GM18520 (cell line): ENCODE results near the gene ELOVL2.
"Not testable (repeated sequence)": the region's sequence is repeated elsewhere in the genome, so short reads cannot be mapped to it uniquely, and the experiment has no call there.

Experiments
- ATAC-seq: cut with Tn5 transposase; IDR thresholded peaks from one replicate; pipeline ENCODE4 v1.9.1; 2021; ENCODE audit not compliant: unreplicated experiment

ELOVL2 gene, protein sequence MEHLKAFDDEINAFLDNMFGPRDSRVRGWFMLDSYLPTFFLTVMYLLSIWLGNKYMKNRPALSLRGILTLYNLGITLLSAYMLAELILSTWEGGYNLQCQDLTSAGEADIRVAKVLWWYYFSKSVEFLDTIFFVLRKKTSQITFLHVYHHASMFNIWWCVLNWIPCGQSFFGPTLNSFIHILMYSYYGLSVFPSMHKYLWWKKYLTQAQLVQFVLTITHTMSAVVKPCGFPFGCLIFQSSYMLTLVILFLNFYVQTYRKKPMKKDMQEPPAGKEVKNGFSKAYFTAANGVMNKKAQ

DNA sequence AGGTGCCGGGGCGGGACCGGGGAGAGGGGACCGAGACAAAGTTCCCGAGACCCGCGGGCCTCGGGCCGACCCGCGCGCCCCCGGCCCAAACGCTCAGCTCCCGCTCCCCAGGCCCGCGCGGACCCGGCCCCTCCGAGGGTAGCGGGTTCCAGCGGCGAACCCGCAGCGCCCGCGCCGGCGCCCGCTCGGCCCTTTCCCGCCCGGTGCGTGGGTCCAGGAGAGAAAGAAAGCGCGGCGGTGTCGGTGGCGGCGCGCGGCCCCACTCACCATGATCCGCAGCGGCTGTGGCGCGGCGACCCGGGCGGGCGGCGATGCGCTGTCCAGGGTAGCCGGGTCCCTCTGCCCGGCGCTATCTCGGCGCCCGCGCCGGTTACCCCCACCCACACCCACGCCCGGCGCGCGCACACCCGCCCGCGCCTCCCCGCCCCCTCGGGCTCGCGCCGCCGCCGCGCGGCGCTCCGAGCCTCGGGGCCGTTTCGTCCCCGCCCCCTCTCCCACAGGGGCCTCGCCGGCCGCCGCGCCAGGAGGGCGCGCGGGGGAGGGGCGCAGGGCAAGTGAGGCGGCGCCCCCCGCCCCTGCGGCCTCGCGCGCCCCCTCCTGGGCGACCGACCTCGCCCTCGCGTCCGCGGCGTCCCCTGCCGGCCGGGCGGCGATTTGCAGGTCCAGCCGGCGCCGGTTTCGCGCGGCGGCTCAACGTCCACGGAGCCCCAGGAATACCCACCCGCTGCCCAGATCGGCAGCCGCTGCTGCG, at the start of gene ELOVL2:
Gene ELOVL2 (minus strand): TSS at position 345 of the 751 bp plus-strand sequence. CDS start 75 bp downstream, at position 270.
- ATAC-seq = no peak

GRCh38 chr6:11093376-11093625, 49.2 kb upstream of the ELOVL2 start:
- ATAC-seq = no peak

GRCh38 chr6:11092668-11093375, 48.7 kb upstream of the ELOVL2 start:
- peak; percentile 18 for ATAC-seq

GRCh38 chr6:11091141-11091540, 47.0 kb upstream of the ELOVL2 start:
- ATAC-seq = not testable (repeated sequence)

DNA sequence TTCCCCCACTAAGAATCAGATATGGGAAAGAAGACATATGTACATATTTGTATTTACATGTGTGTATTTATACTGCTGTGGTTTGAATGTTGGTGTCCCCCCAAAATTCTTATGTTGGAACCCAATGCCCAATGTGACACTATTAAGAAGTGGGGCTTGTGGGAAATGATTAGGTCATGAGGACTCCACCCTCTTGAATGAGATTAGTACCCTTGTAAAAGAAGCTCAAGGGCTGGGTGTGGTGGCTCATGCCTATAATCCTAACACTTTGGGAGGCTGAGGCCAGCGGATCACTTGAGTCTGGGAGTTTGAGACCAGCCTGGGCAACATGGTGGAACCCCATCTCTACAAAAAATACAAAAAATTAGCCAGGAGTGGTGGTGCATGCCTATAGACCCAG, 45.6 kb upstream of the ELOVL2 start:
- no peak for ATAC-seq

GRCh38 chr6:11087141-11087812, 43.2 kb upstream of the ELOVL2 start:
- ATAC-seq = not testable (repeated sequence)

DNA sequence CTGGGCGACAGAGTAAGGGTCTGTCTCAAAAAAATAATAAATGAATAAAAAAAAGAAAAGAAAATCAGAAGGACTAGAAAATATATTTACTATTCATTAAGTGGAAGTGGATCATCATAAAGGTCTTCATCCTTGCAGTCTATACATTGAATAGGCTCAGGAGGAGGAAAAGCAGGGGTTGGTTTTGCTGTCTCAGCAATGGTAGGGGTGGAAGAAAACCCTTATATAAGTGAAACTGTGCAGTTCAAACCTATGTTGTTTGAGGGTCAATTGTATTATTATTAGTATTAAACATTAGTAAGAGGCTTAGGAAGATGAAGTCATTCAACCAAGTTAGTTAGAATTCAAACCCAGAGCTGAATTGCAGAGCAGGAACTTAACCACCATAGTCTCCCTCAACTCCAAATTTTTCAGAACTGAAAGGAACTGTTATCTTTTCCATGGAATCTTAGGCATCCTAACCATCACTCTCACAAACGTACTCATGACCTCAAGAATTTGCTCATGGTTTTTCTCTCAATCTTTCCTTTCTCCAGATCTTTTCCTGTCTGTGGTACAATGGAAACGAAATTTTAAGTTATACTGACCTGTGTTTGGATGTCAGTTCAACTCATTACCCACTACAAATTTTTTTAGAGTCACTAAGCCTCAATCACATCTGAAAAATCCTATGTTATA, 41.8 kb upstream of the ELOVL2 start:
- no peak for ATAC-seq

DNA sequence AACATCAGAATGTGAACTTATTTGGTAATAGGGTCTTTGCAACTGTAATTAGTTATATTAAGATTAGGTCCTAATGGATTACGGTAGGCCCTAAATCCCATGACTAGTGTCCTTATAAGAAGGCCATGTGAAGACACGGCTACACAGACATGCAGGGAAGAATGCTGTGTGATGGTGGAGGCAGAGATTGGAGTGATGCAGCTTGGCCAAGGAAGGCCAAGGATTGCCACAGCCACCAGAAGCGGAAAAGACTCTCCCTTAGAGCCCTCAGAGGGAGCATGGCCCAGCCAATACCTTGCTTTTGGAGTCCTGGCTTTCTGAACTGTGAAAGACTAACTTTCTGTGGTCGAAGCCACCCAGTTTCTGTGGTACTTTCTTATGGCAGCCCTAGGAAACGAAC, 39.9 kb upstream of the ELOVL2 start:
- no peak for ATAC-seq

GRCh38 chr6:11083491-11083890, 39.4 kb upstream of the ELOVL2 start:
- no peak for ATAC-seq

DNA sequence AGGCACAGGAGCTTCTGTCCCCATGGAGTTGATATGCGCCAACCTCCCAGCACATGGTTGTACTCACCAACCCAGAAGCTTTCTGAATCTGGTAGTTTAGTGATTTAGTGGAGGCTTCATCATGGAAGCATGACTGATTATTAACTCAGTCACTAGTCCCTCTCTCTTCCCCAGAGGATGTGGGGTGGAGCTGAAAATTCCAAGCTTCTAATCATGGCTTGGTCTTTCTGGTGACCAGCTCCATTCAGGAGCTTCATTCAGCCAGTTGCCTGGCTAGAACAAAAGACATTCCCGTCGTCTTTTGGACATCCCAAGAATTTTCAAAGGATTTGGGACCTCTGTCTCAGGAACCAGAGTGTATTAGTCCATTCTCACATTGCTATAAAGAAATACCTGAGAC, 36.2 kb upstream of the ELOVL2 start:
- no peak for ATAC-seq

DNA sequence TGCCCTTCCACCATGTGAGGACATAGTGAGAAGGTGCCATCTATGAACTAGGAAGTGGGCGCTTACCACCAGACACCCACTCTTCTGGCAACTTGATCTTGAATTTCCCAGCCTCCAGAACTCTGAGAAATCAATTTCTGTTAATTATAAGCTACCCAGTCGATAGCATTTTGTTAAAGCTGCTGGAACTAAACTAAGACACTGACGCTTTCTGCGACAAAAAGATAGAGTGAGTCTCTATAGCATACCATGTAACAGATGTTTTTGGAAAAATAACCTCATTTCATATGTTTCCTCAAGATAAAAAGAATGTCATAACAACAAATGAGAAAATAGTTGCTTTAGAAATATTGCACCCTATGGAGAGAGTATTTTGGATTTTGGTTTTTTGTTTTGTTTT, 34.2 kb upstream of the ELOVL2 start:
- no peak for ATAC-seq

DNA sequence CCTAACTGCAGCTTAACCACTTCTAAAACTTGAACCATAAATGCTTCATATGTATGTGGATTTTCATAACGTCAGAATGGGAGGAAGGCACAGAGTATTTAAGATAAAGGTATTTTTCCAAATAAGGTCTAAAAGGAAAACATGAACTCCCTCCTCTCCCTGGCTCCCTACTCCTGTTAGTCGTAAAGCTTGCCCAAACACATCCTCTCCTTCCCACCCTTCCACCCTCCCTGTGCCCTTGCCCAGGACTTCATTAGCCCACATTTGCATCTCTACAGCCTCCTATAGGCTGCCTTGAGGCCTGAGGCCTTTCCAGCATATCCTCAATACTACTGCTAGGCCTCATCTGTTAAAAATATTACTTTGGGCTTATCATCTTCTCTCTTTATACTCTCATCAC, 32.4 kb upstream of the ELOVL2 start:
- ATAC-seq = no peak

- no peak for ATAC-seq
Measured at GRCh38 chr6:11072101-11072500, 28.0 kb upstream of the ELOVL2 start.

GRCh38 chr6:11069760-11070159, 25.7 kb upstream of the ELOVL2 start:
- no peak for ATAC-seq

DNA sequence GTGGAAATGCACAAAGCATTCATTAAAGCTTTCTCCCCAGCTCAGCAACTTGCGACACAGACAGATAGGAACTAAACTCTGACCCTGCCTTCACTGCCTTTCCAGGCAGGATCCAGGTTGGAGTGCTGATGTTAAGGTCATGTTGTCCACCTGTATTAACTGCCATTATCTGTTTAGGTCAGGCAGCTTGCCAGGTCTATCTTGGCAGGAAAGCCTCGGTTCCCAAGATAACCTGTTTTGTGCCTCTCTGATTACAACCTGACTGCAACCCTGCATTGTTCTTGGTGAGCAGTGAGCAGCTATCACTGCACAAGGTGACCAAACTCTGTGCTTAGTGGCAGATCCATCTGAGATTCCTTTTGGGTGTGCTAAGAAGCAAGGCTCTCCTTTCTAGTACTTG, 23.2 kb upstream of the ELOVL2 start:
- no peak for ATAC-seq

DNA sequence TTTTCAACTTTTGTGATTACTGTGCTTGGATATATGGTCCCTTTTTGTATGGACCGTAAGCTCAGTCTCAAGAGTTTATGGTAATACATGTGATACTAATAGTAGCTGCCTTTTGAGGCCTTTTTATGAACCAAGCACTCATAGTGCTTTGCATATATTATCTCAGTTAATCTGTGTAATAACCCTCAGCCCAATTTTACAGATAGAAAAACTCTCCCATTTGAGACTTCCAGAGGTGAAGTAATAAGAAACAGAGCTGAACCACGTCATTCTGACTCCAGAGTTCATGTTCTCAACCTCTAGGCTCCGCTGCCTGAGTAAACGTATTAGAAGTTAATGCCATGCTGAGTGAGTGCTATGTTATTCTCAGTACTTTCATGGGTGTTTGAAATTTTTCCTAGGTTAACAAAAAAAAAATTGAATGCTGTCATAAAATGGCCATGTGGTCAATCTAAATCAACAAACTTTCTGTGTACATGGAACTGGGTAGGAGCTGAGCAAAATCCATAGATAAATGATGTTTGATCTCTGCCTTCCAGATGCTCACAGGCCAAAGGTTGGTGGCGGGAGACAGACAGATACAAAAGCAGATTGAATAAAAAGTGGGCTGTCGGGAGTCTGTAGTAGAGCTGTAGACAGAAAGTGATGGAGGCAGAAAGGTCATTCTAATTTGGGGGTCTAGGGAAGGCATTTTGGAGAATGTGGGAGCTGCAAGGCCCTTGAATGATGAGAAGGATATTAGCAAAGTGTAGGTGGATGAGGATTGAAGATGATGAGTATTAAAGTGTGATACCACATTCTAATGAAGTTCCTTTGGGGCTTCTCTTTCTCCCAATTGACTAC, 22.6 kb upstream of the ELOVL2 start:
- ATAC-seq = no peak

DNA sequence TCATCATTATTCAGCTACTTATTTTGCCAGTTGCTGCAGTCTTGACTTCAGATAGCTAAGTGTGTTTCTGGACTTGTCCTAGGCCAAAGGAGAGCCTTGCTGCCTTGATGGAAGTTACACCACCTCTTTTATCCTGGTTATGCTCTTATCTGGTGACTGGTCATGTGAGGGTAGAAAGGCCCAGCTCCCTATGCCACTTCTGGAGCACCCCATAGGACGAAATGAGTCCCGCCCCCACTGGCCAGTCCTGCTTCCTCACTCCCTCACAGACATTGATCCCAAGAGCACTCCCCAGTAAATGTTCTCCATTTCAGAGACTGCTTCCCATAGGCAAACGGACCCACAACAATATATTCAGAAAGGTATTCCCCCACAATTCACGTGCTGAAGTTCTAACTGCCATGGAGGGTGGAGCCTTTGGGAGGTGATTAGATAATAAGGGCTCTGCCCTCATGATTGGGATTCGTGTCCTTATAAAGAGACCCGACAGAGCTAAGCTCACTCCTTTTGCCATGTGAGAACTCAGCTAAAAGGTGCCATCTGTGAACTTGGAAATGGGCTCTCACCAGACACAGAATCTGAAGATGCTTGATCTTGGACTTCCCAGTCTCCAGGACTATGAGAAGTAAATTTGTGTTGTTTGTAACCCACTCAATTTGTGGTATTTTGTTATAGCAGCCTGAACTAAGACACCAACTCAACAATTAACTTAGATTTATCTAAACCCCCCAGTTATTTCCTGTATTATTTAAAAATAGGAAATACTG, 21.5 kb upstream of the ELOVL2 start:
- ATAC-seq = no peak

DNA sequence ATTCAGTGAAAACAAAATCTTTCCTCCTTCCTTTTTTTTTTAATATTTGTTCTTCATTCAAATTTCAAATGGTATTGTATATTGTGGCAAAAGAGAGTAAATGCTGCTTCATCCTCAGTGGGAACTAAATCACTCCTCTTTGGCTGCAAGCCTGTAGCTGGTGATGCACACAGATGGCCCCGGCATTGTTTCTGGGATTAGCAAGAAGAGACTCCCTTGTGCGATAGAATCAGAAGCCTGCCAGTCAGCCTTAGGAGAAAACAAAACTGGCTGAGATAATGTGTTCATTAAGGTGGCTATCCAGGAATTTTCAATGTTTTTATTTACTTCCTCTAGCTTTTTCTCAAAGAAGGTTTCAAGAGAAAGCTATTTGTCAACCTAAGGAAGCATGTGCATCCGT, 20.7 kb upstream of the ELOVL2 start:
- ATAC-seq = no peak

GRCh38 chr6:11062715-11063114, 18.6 kb upstream of the ELOVL2 start:
- ATAC-seq = no peak
